K562 (cell line): ENCODE data around the gene LSM4. TPM values are rescaled to one million over a fixed set of nuclear protein-coding genes. Genes with fewer than 3 reads are reported as not detected.

Experiments used
- COPS2 ChIP-seq: fragments of 450-650 bp; conservative IDR thresholded peaks from 2 replicates; pipeline ENCODE4 v1.6.1; 2016; ENCODE audit warnings: mild to moderate bottlenecking, moderate library complexity
- DPF2 ChIP-seq: fragments of 450-650 bp; IDR thresholded peaks from 2 replicates; pipeline ENCODE4 v1.6.1; 2016
- HDAC2 ChIP-seq: fragments of 450-650 bp; IDR thresholded peaks from 2 replicates; pipeline ENCODE4 v1.6.1; 2016; ENCODE audit warnings: mild to moderate bottlenecking
- HMG20A ChIP-seq: fragments of 450-650 bp; formaldehyde crosslinking; conservative IDR thresholded peaks from 2 replicates; pipeline ENCODE4 v1.4.0; 2020; ENCODE audit warnings: mild to moderate bottlenecking, mixed read lengths
- HOXB6 ChIP-seq: fragments of 250-450 bp; sonication (Bioruptor Pico); IDR thresholded peaks from 2 replicates; pipeline ENCODE4 v1.5.1; 2022; ENCODE audit warnings: mild to moderate bottlenecking, borderline replicate concordance
- NCOR1 ChIP-seq: fragments of 450-650 bp; IDR thresholded peaks from 2 replicates; pipeline ENCODE4 v1.6.1; 2016; ENCODE audit warnings: mild to moderate bottlenecking, moderate library complexity
- PCBP2 ChIP-seq: fragments of 200-400 bp; formaldehyde crosslinking; IDR thresholded peaks from 2 replicates; pipeline ENCODE4 v1.6.1; 2018; ENCODE audit warnings: low read length, low read depth, mild to moderate bottlenecking, moderate library complexity; ENCODE audit not compliant: poor library complexity, severe bottlenecking
- PHF21A ChIP-seq: fragments of 450-650 bp; IDR thresholded peaks from 2 replicates; pipeline ENCODE4 v1.6.1; 2017; ENCODE audit warnings: low read depth, borderline replicate concordance
- TAF7 ChIP-seq: fragments of 450-650 bp; IDR thresholded peaks from 2 replicates; pipeline ENCODE4 v1.6.1; 2016; ENCODE audit warnings: missing genetic modification characterization, missing compliant biosample characterization
- TARDBP ChIP-seq: fragments of 450-650 bp; IDR thresholded peaks from 2 replicates; pipeline ENCODE4 v1.6.1; 2016
- TFAP4 ChIP-seq: sonication (generic); formaldehyde crosslinking; IDR thresholded peaks from 2 replicates; pipeline ENCODE4 v1.8.0; 2022; ENCODE audit warnings: missing genetic modification reagents, mild to moderate bottlenecking, moderate library complexity, borderline replicate concordance
- THRAP3 ChIP-seq: fragments of 450-650 bp; IDR thresholded peaks from 2 replicates; pipeline ENCODE4 v1.6.1; 2016; ENCODE audit warnings: mild to moderate bottlenecking, inconsistent platforms, borderline replicate concordance
- ZNF224 ChIP-seq: sonication (generic); formaldehyde crosslinking; IDR thresholded peaks from 2 replicates; pipeline ENCODE4 v1.8.0; 2022; ENCODE audit warnings: mild to moderate bottlenecking, missing genetic modification reagents
- polyA plus RNA-seq, 8 experiments: library from polyadenylated mRNA; depleted of rRNA in 4 of 8; stranded (reverse) in 5 of 8; unstranded in 3 of 8; fragments of >200 nt; fragmentation: Nextera tagmentation in 2 of 8; fragmentation: Illumina TruSeq in 1 of 8; extraction: Ambion mirVana in 2 of 8; extraction: Trizol in 1 of 8; gene quantifications; 2 replicates each; pipeline versions ENCODE4 v1.2.1 to v1.2.3, GENCODE V29; 2011 to 2014; ENCODE audit warnings: inconsistent platforms in 1 of 8, missing spikeins in 1 of 8
- total RNA-seq, 7 experiments: library from RNA; depleted of rRNA in 6 of 7; stranded (reverse); fragments of >200 nt in 6 of 7; fragmentation: Illumina TruSeq in 2 of 7; extraction: Trizol in 2 of 7; gene quantifications; 2 replicates each; pipeline versions ENCODE4 v1.2.1 to v1.2.3, GENCODE V29; 2011 to 2021; ENCODE audit warnings: low replicate concordance in 1 of 7
- TF ChIP-seq, protein P1 (sequence below): fragments of 450-650 bp; formaldehyde crosslinking; IDR thresholded peaks from 2 replicates; pipeline ENCODE4 v1.4.0; 2020; ENCODE audit warnings: mild to moderate bottlenecking, moderate library complexity
- TF ChIP-seq, protein P2 (sequence below): sonication (generic); formaldehyde crosslinking; IDR thresholded peaks from 2 replicates; pipeline ENCODE4 v1.8.0; 2022; ENCODE audit warnings: mild to moderate bottlenecking, missing genetic modification reagents
- TF ChIP-seq, protein P3 (sequence below), 2 experiments: IDR thresholded peaks; 2 replicates each; pipeline ENCODE4 v1.6.1; 2011; ENCODE audit warnings: borderline replicate concordance in 1 of 2, control low read depth in 1 of 2, low read depth in 1 of 2, low read length in 1 of 2, mild to moderate bottlenecking in 1 of 2, mixed read lengths in 1 of 2, moderate library complexity in 1 of 2; ENCODE audit not compliant: insufficient read depth in 1 of 2, insufficient read length in 1 of 2, poor library complexity in 1 of 2, severe bottlenecking in 1 of 2; ENCODE audit errors: extremely low read depth in 1 of 2

Gene LSM4
- total and polyA plus RNA-seq, 9 of the 15 experiments (the other 6 are each of a cell fraction or from before 2014, with no cell fraction given): 11.9 to 763 (median 202) TPM

- no peak for TF ChIP-seq COPS2
- peak; percentile 66 for TF ChIP-seq DPF2
- TF ChIP-seq, protein P1, sequence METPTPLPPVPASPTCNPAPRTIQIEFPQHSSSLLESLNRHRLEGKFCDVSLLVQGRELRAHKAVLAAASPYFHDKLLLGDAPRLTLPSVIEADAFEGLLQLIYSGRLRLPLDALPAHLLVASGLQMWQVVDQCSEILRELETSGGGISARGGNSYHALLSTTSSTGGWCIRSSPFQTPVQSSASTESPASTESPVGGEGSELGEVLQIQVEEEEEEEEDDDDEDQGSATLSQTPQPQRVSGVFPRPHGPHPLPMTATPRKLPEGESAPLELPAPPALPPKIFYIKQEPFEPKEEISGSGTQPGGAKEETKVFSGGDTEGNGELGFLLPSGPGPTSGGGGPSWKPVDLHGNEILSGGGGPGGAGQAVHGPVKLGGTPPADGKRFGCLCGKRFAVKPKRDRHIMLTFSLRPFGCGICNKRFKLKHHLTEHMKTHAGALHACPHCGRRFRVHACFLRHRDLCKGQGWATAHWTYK (CRISPR knock-in tag): no peak
- peak; percentile 67 for TF ChIP-seq TFAP4 (CRISPR knock-in tag)
- TF ChIP-seq PCBP2: no peak
- peak; percentile 61 for TF ChIP-seq NCOR1
- no peak for TF ChIP-seq TARDBP
- TF ChIP-seq HOXB6 (CRISPR knock-in tag): no peak
- TF ChIP-seq, protein P2, sequence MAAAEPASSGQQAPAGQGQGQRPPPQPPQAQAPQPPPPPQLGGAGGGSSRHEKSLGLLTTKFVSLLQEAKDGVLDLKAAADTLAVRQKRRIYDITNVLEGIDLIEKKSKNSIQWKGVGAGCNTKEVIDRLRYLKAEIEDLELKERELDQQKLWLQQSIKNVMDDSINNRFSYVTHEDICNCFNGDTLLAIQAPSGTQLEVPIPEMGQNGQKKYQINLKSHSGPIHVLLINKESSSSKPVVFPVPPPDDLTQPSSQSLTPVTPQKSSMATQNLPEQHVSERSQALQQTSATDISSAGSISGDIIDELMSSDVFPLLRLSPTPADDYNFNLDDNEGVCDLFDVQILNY (CRISPR knock-in tag): no peak
- TF ChIP-seq HMG20A (CRISPR knock-in tag): no peak
- no peak for TF ChIP-seq ZNF224 (CRISPR knock-in tag)
- no peak for TF ChIP-seq THRAP3
- TF ChIP-seq TAF7 (tag): no peak; the same call in 1 of the 2 replicates
- peak; percentile 94 for TF ChIP-seq HDAC2
- TF ChIP-seq, protein P3, sequence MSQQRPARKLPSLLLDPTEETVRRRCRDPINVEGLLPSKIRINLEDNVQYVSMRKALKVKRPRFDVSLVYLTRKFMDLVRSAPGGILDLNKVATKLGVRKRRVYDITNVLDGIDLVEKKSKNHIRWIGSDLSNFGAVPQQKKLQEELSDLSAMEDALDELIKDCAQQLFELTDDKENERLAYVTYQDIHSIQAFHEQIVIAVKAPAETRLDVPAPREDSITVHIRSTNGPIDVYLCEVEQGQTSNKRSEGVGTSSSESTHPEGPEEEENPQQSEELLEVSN (IDR thresholded peaks at IDR 0.05; ENCODE audit: borderline replicate concordance in 1 of 2, extremely low read depth in 1 of 2, insufficient read depth in 1 of 2, insufficient read length in 1 of 2, low read depth in 1 of 2, low read length in 1 of 2, poor library complexity in 1 of 2, severe bottlenecking in 1 of 2): peak in 1 of 2 experiments; percentile 39
- TF ChIP-seq PHF21A: peak; percentile 90; the same call in 1 of the 2 replicates
Observed at GRCh38 chr19:18292810-18293641, 29.9 kb downstream of the LSM4 start (continued).
